ENCODE data around the gene CSNK1D.

GRCh38 chr17:82275326-82275725 is 1.8 kb upstream of the CSNK1D start:
- TF ChIP-seq AFF4 (CRISPR knock-in tag; IDR thresholded peaks at IDR 0.05; ENCODE audit: borderline replicate concordance) (no peak), CTCF (IDR thresholded peaks at IDR 0.05) (no peak), NFYB (CRISPR knock-in tag; conservative IDR thresholded peaks at IDR 0.05; ENCODE audit: low read depth) (no peak), ATF3 (CRISPR knock-in tag; conservative IDR thresholded peaks at IDR 0.05) (no peak), MAX (CRISPR knock-in tag; IDR thresholded peaks at IDR 0.05) (no peak), CREB1 (CRISPR knock-in tag; IDR thresholded peaks at IDR 0.05) (no peak)
